Mucosa of descending colon (tissue), 3 donors: ENCODE data around the gene SGF29. TPM values are rescaled to one million over a fixed set of nuclear protein-coding genes. Genes with fewer than 3 reads are reported as not detected.

Experiments
- ATAC-seq: fragments of 200-7000 bp; cut with Tn5 transposase; one replicate; pipeline ENCODE4 v1.9.1; 2020; ENCODE audit warnings: mild to moderate bottlenecking, moderate library complexity
- DNase-seq, 3 donors: peaks; one replicate each; pipeline ENCODE4 v3.0.0-alpha.2; 2020
- H3K36me3 ChIP-seq: fragments of 200-600 bp; one replicate; pipeline ENCODE4 v1.8.0; 2021; ENCODE audit warnings: low read depth, mild to moderate bottlenecking
- H3K4me1 ChIP-seq: fragments of 200-600 bp; one replicate; pipeline ENCODE4 v1.8.0; 2021; ENCODE audit warnings: low read depth, mild to moderate bottlenecking
- H3K4me3 ChIP-seq: fragments of 200-600 bp; one replicate; pipeline ENCODE4 v1.8.0; 2021; ENCODE audit warnings: mild to moderate bottlenecking
- H3K9me3 ChIP-seq: fragments of 200-600 bp; one replicate; pipeline ENCODE4 v1.8.0; 2021; ENCODE audit warnings: mild to moderate bottlenecking
- CTCF ChIP-seq: fragments of 200-600 bp; IDR thresholded peaks from one replicate; pipeline ENCODE4 v1.8.0; 2022; ENCODE audit warnings: antibody characterized with exemption, mild to moderate bottlenecking
- intact Hi-C, 2 donors: fragments of 100-400 bp; cut with DNase I in 1 of 2; cut with micrococcal nuclease in 1 of 2; formaldehyde crosslinking; loops; one replicate each; pipeline versions ENCODE4 v1.11.0 to v1.11.1; 2022; cut with DNase I, micrococcal nuclease
- total RNA-seq, 3 donors: library from RNA; stranded (reverse); fragmentation: NEBNext Ultra II Directional in 2 of 3; extraction: Animal tissue kit (Norgen Biotek cat#: 25700) in 2 of 3; gene quantifications; one replicate each; pipeline versions ENCODE4 v1.2.1 to v1.2.4, GENCODE V29; 2021 to 2023
- donor health status: DM: no; HTN: no; CAD: no; lungs with moderate emphysema.
- donor health status: DM: no; HTN: no; CAD: no.
- donor health status: DM: no; HTN: yes; CAD: no.

Gene SGF29
- total RNA-seq, 3 donors from 2014 or later: 21.6 to 45.9 (median 25.9) TPM

- Histone ChIP-seq H3K4me3 (no peak overlapping the region), H3K4me1 (peaks cover 14% of the 10 kb centered on the region), H3K9me3 (no peaks in the 10 kb centered on the region), H3K36me3 (no peaks in the 10 kb centered on the region)
- intact Hi-C loops: no loop called here
- DNase-seq: no peak
- ATAC-seq: no peak
- TF ChIP-seq CTCF: no peak
Measured at GRCh38 chr16:28529124-28529523, 24.6 kb upstream of the SGF29 start.

- H3K9me3 ChIP-seq: no peaks in the 10 kb centered on the region
- peaks cover 16% of the 10 kb centered on the region for H3K4me1 ChIP-seq
- H3K36me3 ChIP-seq: no peaks in the 10 kb centered on the region
- ATAC-seq (peak; percentile 96), DNase-seq (peak; percentile 84 to 88 (median 87))
- no peak overlapping the region for H3K4me3 ChIP-seq
- intact Hi-C loops: no loop called here
- no peak for TF ChIP-seq CTCF
Measured at GRCh38 chr16:28531777-28532744, 21.7 kb upstream of the SGF29 start.

GRCh38 chr16:28532940-28533647 lies 20.6 kb upstream of the SGF29 start:
- intact Hi-C loops: no loop called here
- Histone ChIP-seq H3K9me3 (no peaks in the 10 kb centered on the region), H3K4me1 (peaks cover 21% of the 10 kb centered on the region), H3K4me3 (no peak overlapping the region), H3K36me3 (no peaks in the 10 kb centered on the region)
- no peak for TF ChIP-seq CTCF
- DNase-seq (no peak), ATAC-seq (peak; percentile 56)

- Histone ChIP-seq H3K36me3 (no peaks in the 10 kb centered on the region), H3K9me3 (no peaks in the 10 kb centered on the region), H3K4me3 (no peak overlapping the region), H3K4me1 (peaks cover 27% of the 10 kb centered on the region)
- intact Hi-C loops: no loop called here
- ATAC-seq: no peak
- DNase-seq: no peak
- TF ChIP-seq CTCF: no peak
Measured at GRCh38 chr16:28534542-28535373, 19.0 kb upstream of the SGF29 start.

GRCh38 chr16:28537076-28537475 lies 16.6 kb upstream of the SGF29 start:
- intact Hi-C loops: no loop called here
- no peak for ATAC-seq
- H3K36me3 ChIP-seq: no peaks in the 10 kb centered on the region
- no peak for DNase-seq
- no peak for TF ChIP-seq CTCF
- no peaks in the 10 kb centered on the region for H3K9me3 ChIP-seq
- H3K4me1 ChIP-seq: peaks cover 31% of the 10 kb centered on the region
- no peak overlapping the region for H3K4me3 ChIP-seq
